Endothelial cell (in vitro differentiated cells): ENCODE data around the gene CPLANE1. TPM values are rescaled to one million over a fixed set of nuclear protein-coding genes. Genes with fewer than 3 reads are reported as not detected.

Experiments
- DNase-seq: peaks from one replicate; pipeline ENCODE4 v3.0.0; 2021; ENCODE audit warnings: low spot score
- H3K27ac Mint-ChIP-seq: one replicate; pipeline ENCODE4 v1.8.0; 2021; ENCODE audit warnings: mixed read lengths, inconsistent platforms; ENCODE audit not compliant: unreplicated experiment
- H3K27me3 Mint-ChIP-seq: one replicate; pipeline ENCODE4 v1.8.0; 2021; ENCODE audit warnings: mild to moderate bottlenecking, moderate library complexity, mixed read lengths, inconsistent platforms; ENCODE audit not compliant: unreplicated experiment
- H3K36me3 Mint-ChIP-seq: one replicate; pipeline ENCODE4 v1.8.0; 2021; ENCODE audit warnings: mild to moderate bottlenecking, low read depth, mixed read lengths, inconsistent platforms; ENCODE audit not compliant: unreplicated experiment
- H3K4me1 Mint-ChIP-seq: one replicate; pipeline ENCODE4 v1.8.0; 2021; ENCODE audit warnings: mild to moderate bottlenecking, mixed read lengths, inconsistent platforms; ENCODE audit not compliant: unreplicated experiment
- H3K4me3 Mint-ChIP-seq: one replicate; pipeline ENCODE4 v1.8.0; 2021; ENCODE audit warnings: mild to moderate bottlenecking, mixed read lengths, inconsistent platforms; ENCODE audit not compliant: unreplicated experiment
- H3K9me3 Mint-ChIP-seq: one replicate; pipeline ENCODE4 v1.8.0; 2021; ENCODE audit warnings: mixed read lengths, inconsistent platforms; ENCODE audit not compliant: unreplicated experiment
- CTCF ChIP-seq: fragments of 200-600 bp; sonication (generic); IDR thresholded peaks from one replicate; pipeline ENCODE4 v1.5.0; 2021; ENCODE audit warnings: antibody characterized with exemption; ENCODE audit not compliant: unreplicated experiment
- total RNA-seq: library from RNA; stranded (reverse); fragmentation: NEBNext Ultra II Directional; extraction: Animal tissue kit (Norgen Biotek cat#: 25700); gene quantifications from one replicate; pipeline ENCODE4 v1.2.1, GENCODE V29; 2021; ENCODE audit not compliant: unreplicated experiment

The CPLANE1 gene
- total RNA-seq, 1 donor from 2014 or later = 25.8 TPM

GRCh38 chr5:37217976-37218375, 31.2 kb downstream of the CPLANE1 start:
- Mint-ChIP-seq H3K27ac (no peak overlapping the region), H3K4me3 (no peak overlapping the region), H3K27me3 (no peaks in the 10 kb centered on the region), H3K36me3 (peaks cover 6% of the 10 kb centered on the region), H3K4me1 (no peaks in the 10 kb centered on the region), H3K9me3 (no peaks in the 10 kb centered on the region)
- no peak for TF ChIP-seq CTCF
- DNase-seq = no peak

- Mint-ChIP-seq H3K27me3 (peaks cover 1% of the 10 kb centered on the region), H3K9me3 (no peaks in the 10 kb centered on the region), H3K4me3 (no peak overlapping the region), H3K27ac (no peak overlapping the region), H3K4me1 (no peaks in the 10 kb centered on the region), H3K36me3 (peaks cover 12% of the 10 kb centered on the region)
- no peak for DNase-seq
- TF ChIP-seq CTCF = no peak
These were observed 34.6 kb downstream of the CPLANE1 start for GRCh38 chr5:37214550-37214949.

- DNase-seq = no peak
- no peak for TF ChIP-seq CTCF
- Mint-ChIP-seq H3K27ac (no peak overlapping the region), H3K4me3 (no peak overlapping the region), H3K27me3 (peaks cover 1% of the 10 kb centered on the region), H3K4me1 (no peaks in the 10 kb centered on the region), H3K36me3 (peaks cover 15% of the 10 kb centered on the region), H3K9me3 (no peaks in the 10 kb centered on the region)
These were observed 37.1 kb downstream of the CPLANE1 start for GRCh38 chr5:37212096-37212495.

- Mint-ChIP-seq H3K4me1 (no peaks in the 10 kb centered on the region), H3K36me3 (peaks cover 15% of the 10 kb centered on the region), H3K27ac (peak overlapping the region; percentile 10), H3K9me3 (no peaks in the 10 kb centered on the region), H3K27me3 (peaks cover 1% of the 10 kb centered on the region), H3K4me3 (no peak overlapping the region)
- no peak for DNase-seq
- no peak for TF ChIP-seq CTCF
These were observed 37.5 kb downstream of the CPLANE1 start for GRCh38 chr5:37211661-37212060.

GRCh38 chr5:37208883-37209797, 40.0 kb downstream of the CPLANE1 start:
- no peaks in the 10 kb centered on the region for H3K4me1 Mint-ChIP-seq
- no peak overlapping the region for H3K27ac Mint-ChIP-seq
- H3K9me3 Mint-ChIP-seq = no peaks in the 10 kb centered on the region
- peaks cover 1% of the 10 kb centered on the region for H3K27me3 Mint-ChIP-seq
- peaks cover 15% of the 10 kb centered on the region for H3K36me3 Mint-ChIP-seq
- no peak for TF ChIP-seq CTCF
- no peak for DNase-seq
- H3K4me3 Mint-ChIP-seq = no peak overlapping the region
